GM19372 (cell line): ENCODE data around the gene COX19.
"Not testable (repeated sequence)": the region's sequence is repeated elsewhere in the genome, so short reads cannot be mapped to it uniquely, and the experiment has no call there.

Experiments
- ATAC-seq: cut with Tn5 transposase; IDR thresholded peaks from one replicate; pipeline ENCODE4 v1.9.1; 2021; ENCODE audit warnings: mild to moderate bottlenecking, low read depth, moderate library complexity; ENCODE audit not compliant: unreplicated experiment

Gene COX19

GRCh38 chr7:1011297-1012003, 36.1 kb upstream of the COX19 start:
- ATAC-seq: no peak

GRCh38 chr7:1010226-1010625, 34.9 kb upstream of the COX19 start:
- ATAC-seq: no peak

GRCh38 chr7:1009747-1010146, 34.4 kb upstream of the COX19 start:
- ATAC-seq: no peak

- no peak for ATAC-seq
These were observed 33.5 kb upstream of the COX19 start for GRCh38 chr7:1008733-1009363.

GRCh38 chr7:1007901-1008300, 32.6 kb upstream of the COX19 start:
- no peak for ATAC-seq

GRCh38 chr7:1005303-1005702, 30.0 kb upstream of the COX19 start:
- ATAC-seq: no peak

- no peak for ATAC-seq
These were observed 28.9 kb upstream of the COX19 start for GRCh38 chr7:1004018-1004852.

GRCh38 chr7:1002445-1002844, 27.1 kb upstream of the COX19 start:
- ATAC-seq: not testable (repeated sequence)

GRCh38 chr7:1002026-1002425, 26.7 kb upstream of the COX19 start:
- ATAC-seq: not testable (repeated sequence)

GRCh38 chr7:1001069-1001770, 25.9 kb upstream of the COX19 start:
- not testable (repeated sequence) for ATAC-seq

- ATAC-seq: no peak
These were observed 24.9 kb upstream of the COX19 start for GRCh38 chr7:999941-1000935.

GRCh38 chr7:999149-999879, 24.0 kb upstream of the COX19 start:
- ATAC-seq: no peak

- no peak for ATAC-seq
These were observed 22.4 kb upstream of the COX19 start for GRCh38 chr7:997404-998395.

GRCh38 chr7:996079-996872, 20.9 kb upstream of the COX19 start:
- no peak for ATAC-seq

- no peak for ATAC-seq
These were observed 20.2 kb upstream of the COX19 start for GRCh38 chr7:995571-995970.

GRCh38 chr7:994592-995308, 19.4 kb upstream of the COX19 start:
- ATAC-seq: no peak
